HepG2 (cell line): Measurements from ENCODE around the gene PLXNC1. TPM values are rescaled to one million over a fixed set of nuclear protein-coding genes. Genes with fewer than 3 reads are reported as not detected.
"Not testable (repeated sequence)": the region's sequence is repeated elsewhere in the genome, so short reads cannot be mapped to it uniquely, and the experiment has no call there.

Source experiments
- ATAC-seq: fragments of 200-7000 bp; cut with Tn5 transposase; 3 replicates; pipeline ENCODE4 v1.9.1; 2020; ENCODE audit warnings: mild to moderate bottlenecking, moderate library complexity
- BruUV-seq: library from RNA; stranded (reverse); fragments of 400-500 nt; replicated peaks from 2 replicates; lab custom pipeline; 2021; lab: Mats Ljungman, UMichigan
- CTCF ChIA-PET: fragments of 300-600 bp; formaldehyde crosslinking; extraction: SDS; loops from one replicate; lab custom pipeline; 2021; ENCODE audit warnings: low total read pairs, inconsistent platforms, low intra/inter-chr PET ratio; lab: Yijun Ruan, JAX
- POLR2A ChIA-PET: fragments of 350-600 bp; sonication (Branson Sonifier 250); formaldehyde crosslinking; loops from one replicate; lab custom pipeline; 2020; ENCODE audit warnings: antibody characterized with exemption, inconsistent platforms; lab: Yijun Ruan, JAX
- DNase-seq: peaks from one replicate; pipeline ENCODE4 v3.0.0-alpha.2; 2015; ENCODE audit warnings: low spot score
- FAIRE-seq: peaks from 3 replicates; lab custom pipeline; 2011; peaks lifted over from hg19 to GRCh38; lab: Jason Lieb, UNC
- H2AFZ ChIP-seq: one replicate; pipeline ENCODE4 v1.6.1; 2011; ENCODE audit warnings: low read length, inconsistent platforms
- H3K27ac ChIP-seq: fragments of 300-600 bp; 3 replicates; pipeline ENCODE4 v1.8.0; 2011; ENCODE audit warnings: mixed run types, mild to moderate bottlenecking, mixed read lengths, low read length, inconsistent platforms; ENCODE audit not compliant: insufficient read depth; ENCODE audit errors: extremely low read length
- H3K27me3 ChIP-seq, 2 experiments: fragments of 200-600 bp in 1 of 2; 2 replicates in 1 of 2; 3 replicates in 1 of 2; pipeline versions ENCODE4 v1.6.0 to v1.8.0; 2011; ENCODE audit warnings: low read length in 2 of 2, mild to moderate bottlenecking in 2 of 2, moderate library complexity in 2 of 2, inconsistent platforms in 1 of 2; ENCODE audit not compliant: insufficient read depth in 2 of 2, control insufficient read depth in 1 of 2
- H3K36me3 ChIP-seq, 2 experiments: fragments of 200-600 bp in 1 of 2; replicated peaks in 1 of 2; 2 replicates in 1 of 2; 3 replicates in 1 of 2; pipeline versions ENCODE4 v1.5.1 to v1.8.0; 2011; ENCODE audit warnings: low read length in 2 of 2, inconsistent platforms in 1 of 2; ENCODE audit not compliant: insufficient read depth in 2 of 2, control insufficient read depth in 1 of 2
- H3K4me1 ChIP-seq: 2 replicates; pipeline ENCODE4 v1.5.1; 2012; ENCODE audit warnings: low read length, inconsistent platforms; ENCODE audit not compliant: insufficient read depth
- H3K4me2 ChIP-seq: 2 replicates; pipeline ENCODE4 v1.6.0; 2011; ENCODE audit warnings: low read depth, low read length, inconsistent platforms
- H3K4me3 ChIP-seq, 3 experiments: fragments of 200-600 bp in 1 of 3; sonication (generic), shearing (Covaris generic) in 1 of 3; replicated peaks in 1 of 3; 2 replicates each; pipeline ENCODE4 v1.5.1; 2011 to 2016; ENCODE audit warnings: low read length in 3 of 3, inconsistent platforms in 2 of 3, low read depth in 2 of 3, mild to moderate bottlenecking in 2 of 3, control low read depth in 1 of 3, mixed read lengths in 1 of 3; ENCODE audit not compliant: insufficient read depth in 1 of 3
- H3K79me2 ChIP-seq: one replicate; pipeline ENCODE4 v1.6.1; 2011; ENCODE audit warnings: low read length, inconsistent platforms; ENCODE audit not compliant: insufficient read depth
- H3K9ac ChIP-seq: 2 replicates; pipeline ENCODE4 v1.6.0; 2011; ENCODE audit warnings: mild to moderate bottlenecking, low read depth, low read length, inconsistent platforms; ENCODE audit not compliant: insufficient read depth
- H3K9me3 ChIP-seq: 2 replicates; pipeline ENCODE4 v1.5.1; 2012; ENCODE audit warnings: mild to moderate bottlenecking, low read length
- H4K20me1 ChIP-seq: 2 replicates; pipeline ENCODE4 v1.6.0; 2011; ENCODE audit warnings: inconsistent platforms, mild to moderate bottlenecking, low read length, moderate library complexity; ENCODE audit not compliant: insufficient read depth
- SRF ChIP-seq: IDR thresholded peaks from 2 replicates; pipeline ENCODE4 v1.6.1; 2011; ENCODE audit warnings: mild to moderate bottlenecking, low read depth, low read length, moderate library complexity
- WGBS: methylation state at CpG from one replicate; pipeline ENCODE4 v1.1.6; 2017; ENCODE audit warnings: low lambda C conversion rate; 5-methylcytosine and 5-hydroxymethylcytosine counted together
- in situ Hi-C: cut with HindIII; loops from 2 replicates; pipeline ENCODE4 v1.10.0; 2017; ENCODE audit warnings: low pct_unique_long_range_greater_than_20kb; ENCODE audit not compliant: extremely low pct_ligation_motif_present
- intact Hi-C: fragments of 100-400 bp; cut with micrococcal nuclease; formaldehyde crosslinking; loops from one replicate; pipeline ENCODE4 v1.10.0; 2022; ENCODE audit not compliant: unreplicated experiment
- polyA plus RNA-seq, 8 experiments: library from polyadenylated mRNA; depleted of rRNA in 3 of 8; stranded (reverse) in 7 of 8; unstranded in 1 of 8; fragments of >200 nt; fragmentation: Illumina TruSeq in 4 of 8; extraction: Trizol in 4 of 8; gene quantifications; 2 replicates each; pipeline versions ENCODE4 v1.2.1 to v1.2.3, GENCODE V29; 2011 to 2016; ENCODE audit warnings: low read depth in 4 of 8, missing spikeins in 1 of 8, mixed read lengths in 1 of 8; ENCODE audit not compliant: insufficient read depth in 1 of 8
- total RNA-seq, 5 experiments: library from RNA; depleted of rRNA; stranded (reverse); fragments of >200 nt; fragmentation: Illumina TruSeq; extraction: Trizol; gene quantifications; 2 replicates each; pipeline ENCODE4 v1.2.3, GENCODE V29; 2016; ENCODE audit warnings: low read depth in 1 of 5
- TF ChIP-seq, protein P1 (sequence below): sonication (generic); formaldehyde crosslinking; IDR thresholded peaks from 2 replicates; pipeline ENCODE4 v1.8.0; 2022; ENCODE audit warnings: missing genetic modification reagents, mild to moderate bottlenecking, moderate library complexity, borderline replicate concordance

PLXNC1 gene
- total and polyA plus RNA-seq, 2 of the 13 experiments (the other 11 are each of a cell fraction or from before 2014, with no cell fraction given), result 6.6 to 11.2 TPM

- FAIRE-seq (no peak), DNase-seq (no peak), ATAC-seq (no peak)
- Histone ChIP-seq H3K36me3 (peaks cover 3 to 5% of the 10 kb centered on the region in 2 experiments; a peak in 2 of 5 replicates), H3K9ac (no peak overlapping the region), H3K4me2 (no peak overlapping the region), H4K20me1 (no peaks in the 10 kb centered on the region), H3K9me3 (no peaks in the 10 kb centered on the region), H3K4me3 (no peak overlapping the region), H3K27ac (no peak overlapping the region), H3K79me2 (no peaks in the 10 kb centered on the region), H2AFZ (no peak overlapping the region), H3K4me1 (no peaks in the 10 kb centered on the region), H3K27me3 (no peaks in the 10 kb centered on the region)
- intact Hi-C loops (no loop called here), in situ Hi-C loops (no loop called here)
- TF ChIP-seq SRF, result no peak
- TF ChIP-seq, protein P1, sequence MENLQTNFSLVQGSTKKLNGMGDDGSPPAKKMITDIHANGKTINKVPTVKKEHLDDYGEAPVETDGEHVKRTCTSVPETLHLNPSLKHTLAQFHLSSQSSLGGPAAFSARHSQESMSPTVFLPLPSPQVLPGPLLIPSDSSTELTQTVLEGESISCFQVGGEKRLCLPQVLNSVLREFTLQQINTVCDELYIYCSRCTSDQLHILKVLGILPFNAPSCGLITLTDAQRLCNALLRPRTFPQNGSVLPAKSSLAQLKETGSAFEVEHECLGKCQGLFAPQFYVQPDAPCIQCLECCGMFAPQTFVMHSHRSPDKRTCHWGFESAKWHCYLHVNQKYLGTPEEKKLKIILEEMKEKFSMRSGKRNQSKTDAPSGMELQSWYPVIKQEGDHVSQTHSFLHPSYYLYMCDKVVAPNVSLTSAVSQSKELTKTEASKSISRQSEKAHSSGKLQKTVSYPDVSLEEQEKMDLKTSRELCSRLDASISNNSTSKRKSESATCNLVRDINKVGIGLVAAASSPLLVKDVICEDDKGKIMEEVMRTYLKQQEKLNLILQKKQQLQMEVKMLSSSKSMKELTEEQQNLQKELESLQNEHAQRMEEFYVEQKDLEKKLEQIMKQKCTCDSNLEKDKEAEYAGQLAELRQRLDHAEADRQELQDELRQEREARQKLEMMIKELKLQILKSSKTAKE, result no peak
- 93% methylated on average over 1 of the region's 1 CpG for WGBS
- no TSS peak for BruUV-seq
- ChIA-PET CTCF (no interaction called here), POLR2A (no interaction called here)
These were observed 164.0 kb downstream of the PLXNC1 start for GRCh38 chr12:94312378-94312777.

DNA sequence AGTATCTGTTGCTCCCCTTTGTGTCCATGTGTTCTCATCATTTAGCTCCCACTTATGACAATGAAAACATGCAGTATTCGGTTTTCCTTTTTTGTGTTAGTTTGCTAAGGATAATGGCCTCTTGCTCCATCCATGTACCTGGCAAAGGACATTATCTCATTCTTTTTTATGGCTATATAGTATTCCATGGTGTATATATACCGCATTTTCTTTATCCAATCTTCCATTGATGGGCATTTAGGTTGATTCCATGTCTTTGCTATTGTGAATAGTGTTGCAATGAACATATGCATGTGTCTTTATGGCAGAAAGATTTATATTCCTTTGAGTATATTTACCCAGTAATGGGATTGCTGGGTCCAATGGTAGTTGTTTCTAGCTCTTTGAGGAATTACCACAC is 168.2 kb downstream of the PLXNC1 start:
- ATAC-seq, BruUV-seq, H3K4me3 ChIP-seq, DNase-seq, FAIRE-seq, H4K20me1 ChIP-seq, H3K27ac ChIP-seq, H3K4me2 ChIP-seq, POLR2A ChIA-PET, intact Hi-C loops, H3K27me3 ChIP-seq, CTCF ChIA-PET, H3K9ac ChIP-seq, in situ Hi-C loops, H3K36me3 ChIP-seq, H3K4me1 ChIP-seq, H3K79me2 ChIP-seq, H2AFZ ChIP-seq: not testable (repeated sequence)
- WGBS, result 91% methylated on average over 2 of the region's 2 CpGs
- peaks cover 27% of the 10 kb centered on the region for H3K9me3 ChIP-seq
